Measurements from ENCODE around the gene SNCB.
"Not testable (repeated sequence)": the region's sequence is repeated elsewhere in the genome, so short reads cannot be mapped to it uniquely, and the experiment has no call there.

The SNCB gene

DNA sequence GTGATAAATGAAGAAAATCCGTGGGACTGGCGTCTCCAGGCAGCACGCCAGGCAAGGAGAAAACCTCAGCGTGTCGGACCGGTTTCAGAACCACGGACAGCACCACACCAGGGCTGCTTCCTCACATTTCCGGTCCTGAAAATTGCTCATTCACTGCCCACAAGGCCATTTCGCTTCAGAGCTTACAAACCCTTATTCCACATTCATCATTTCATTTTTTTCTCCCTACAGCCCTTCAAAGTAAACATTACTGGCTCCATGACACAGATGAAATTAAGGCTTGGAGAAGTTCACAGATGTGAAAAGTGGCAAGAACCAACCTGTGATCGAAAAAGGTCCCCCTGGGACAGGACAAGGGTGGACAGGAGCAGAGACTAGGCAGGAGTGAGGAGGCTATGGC is 18.9 kb downstream of the SNCB start:
- Histone ChIP-seq H3K27me3 (ENCODE audit: control insufficient read depth, insufficient read depth, low read length) (peaks cover 16% of the 10 kb centered on the region), H3K4me1 (ENCODE audit: control insufficient read depth, insufficient read depth, low read length) (no peaks in the 10 kb centered on the region), H3K27ac (ENCODE audit: low read depth, low read length) (no peak overlapping the region), H3K36me3 (ENCODE audit: control insufficient read depth, insufficient read depth, low read length) (no peaks in the 10 kb centered on the region), H3K9ac (ENCODE audit: low read length) (no peak overlapping the region), H3K4me3 (ENCODE audit: low read length) (no peak overlapping the region)

DNA sequence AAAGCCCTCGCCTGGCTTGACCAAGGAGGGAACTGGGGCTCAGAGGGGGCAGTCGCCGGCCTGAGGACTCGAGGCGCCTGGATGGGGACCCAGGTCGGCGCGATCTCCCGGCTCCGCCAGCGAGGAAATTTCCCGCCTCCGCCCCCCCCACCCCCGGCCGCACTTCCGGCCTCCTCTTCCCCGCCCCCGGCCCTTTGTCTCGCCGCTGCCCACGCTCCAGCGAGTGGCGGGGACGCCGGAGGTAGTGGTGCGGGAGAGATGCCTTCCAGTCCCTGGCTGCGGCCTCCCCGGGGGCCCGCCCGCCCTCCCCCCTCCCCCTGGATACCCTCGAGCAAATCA is 19.9 kb downstream of the SNCB start:
- peak overlapping the region; percentile 52 for H3K4me3 ChIP-seq (ENCODE audit: low read length)

DNA sequence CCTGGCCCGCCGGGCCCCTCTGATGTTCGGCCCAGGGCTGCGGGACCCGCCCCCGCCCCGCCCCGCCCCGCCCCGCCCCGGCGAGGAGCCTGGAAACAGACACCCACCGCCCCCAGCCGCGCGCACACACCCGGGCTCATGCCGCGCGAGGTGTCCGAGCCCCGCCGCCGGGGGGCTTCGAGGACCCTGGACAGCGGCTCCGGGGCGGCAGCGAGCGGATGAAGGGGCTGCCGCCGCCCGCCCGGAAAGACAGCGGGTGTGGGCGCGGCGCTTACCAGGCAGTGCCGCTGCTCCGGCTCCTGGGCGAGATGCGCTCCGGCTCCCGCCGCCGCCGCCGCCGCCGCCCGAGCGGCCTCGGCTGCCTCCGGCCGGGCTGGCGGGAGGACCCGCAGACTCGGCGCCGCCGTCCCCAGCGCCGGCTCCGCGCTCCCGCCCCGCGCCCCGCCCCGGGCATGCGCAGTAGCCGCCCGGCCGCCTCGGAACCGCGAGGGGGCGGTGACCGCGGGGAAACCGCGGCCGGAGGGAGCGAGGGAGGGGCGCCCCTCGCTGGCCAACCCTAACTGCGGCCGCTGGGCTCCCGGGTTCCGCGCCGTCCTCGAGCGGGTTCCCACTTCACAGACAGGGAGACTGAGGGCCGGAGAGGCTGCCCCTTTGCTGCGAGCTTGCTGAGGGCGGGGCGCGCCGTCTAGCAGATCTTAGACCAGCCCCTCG is 20.5 kb downstream of the SNCB start, which contains the start of gene GPRIN1:
GPRIN1 (minus strand) TSS at position 433 of the 711 bp plus-strand sequence. CDS start 10,322 bp downstream, outside the sequence.
- Histone ChIP-seq H3K27ac (ENCODE audit: low read depth, low read length) (no peak within 1 kb of the TSS), H3K27me3 (ENCODE audit: control insufficient read depth, insufficient read depth, low read length) (peaks cover 13% of the 10 kb centered on the region), H3K9ac (ENCODE audit: low read length) (no peak within 1 kb of the TSS), H3K4me3 (ENCODE audit: low read length) (peak within 1 kb of the TSS; percentile 52), H3K36me3 (ENCODE audit: control insufficient read depth, insufficient read depth, low read length) (no peaks in the 10 kb centered on the region), H3K4me1 (ENCODE audit: control insufficient read depth, insufficient read depth, low read length) (no peaks in the 10 kb centered on the region)

More for the DNA sequence above, 19.9 kb downstream of the SNCB start:
- Histone ChIP-seq H3K4me1 (ENCODE audit: control insufficient read depth, insufficient read depth, low read length) (no peaks in the 10 kb centered on the region), H3K36me3 (ENCODE audit: control insufficient read depth, insufficient read depth, low read length) (no peaks in the 10 kb centered on the region), H3K9ac (ENCODE audit: low read length) (no peak overlapping the region), H3K27ac (ENCODE audit: low read depth, low read length) (no peak overlapping the region), H3K27me3 (ENCODE audit: control insufficient read depth, insufficient read depth, low read length) (peaks cover 13% of the 10 kb centered on the region)

DNA sequence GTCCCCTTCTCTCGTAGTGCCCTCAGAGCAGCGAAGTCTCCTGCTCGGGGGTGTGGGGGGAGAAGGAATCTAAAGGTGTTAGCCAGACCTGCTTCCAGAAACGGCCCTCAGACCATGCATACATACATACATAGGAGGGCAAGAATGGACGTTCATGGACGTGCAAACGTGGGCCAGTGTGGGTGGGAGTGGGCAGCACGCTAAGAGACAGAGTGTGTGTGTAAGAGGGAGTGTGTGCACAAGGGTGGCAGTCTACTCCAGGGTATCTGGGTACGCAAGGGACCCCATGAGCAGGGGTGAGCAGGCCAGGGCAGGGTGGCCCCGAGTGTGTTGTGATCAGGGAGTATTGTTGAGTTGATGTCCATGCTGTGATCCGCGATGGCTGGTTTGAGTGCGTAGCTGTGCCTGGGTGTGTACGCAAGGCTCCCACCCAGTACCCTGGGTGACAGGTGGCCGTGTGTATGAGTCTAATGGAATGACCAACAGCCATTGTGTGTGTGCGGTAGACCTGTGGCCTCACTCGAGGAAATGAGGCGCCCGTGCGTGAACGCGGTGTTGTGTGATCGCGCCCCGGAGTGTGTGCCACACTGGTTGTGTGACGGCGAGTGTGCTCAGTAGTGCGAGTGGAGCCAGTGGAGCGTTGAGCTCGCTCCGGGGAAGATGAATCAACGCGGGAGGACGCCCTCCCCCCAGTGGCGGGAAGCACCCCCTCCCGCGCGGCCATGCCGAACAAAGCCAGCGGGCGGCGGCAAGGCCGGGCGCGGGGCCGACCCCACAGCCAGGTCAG is 21.2 kb downstream of the SNCB start:
- no peak overlapping the region for H3K9ac ChIP-seq (ENCODE audit: low read length)
- H3K27ac ChIP-seq (ENCODE audit: low read depth, low read length), result no peak overlapping the region
- H3K36me3 ChIP-seq (ENCODE audit: control insufficient read depth, insufficient read depth, low read length), result no peaks in the 10 kb centered on the region
- peaks cover 13% of the 10 kb centered on the region for H3K27me3 ChIP-seq (ENCODE audit: control insufficient read depth, insufficient read depth, low read length)
- H3K4me3 ChIP-seq (ENCODE audit: low read length), result peak overlapping the region; percentile 37
- H3K4me1 ChIP-seq (ENCODE audit: control insufficient read depth, insufficient read depth, low read length), result no peaks in the 10 kb centered on the region

DNA sequence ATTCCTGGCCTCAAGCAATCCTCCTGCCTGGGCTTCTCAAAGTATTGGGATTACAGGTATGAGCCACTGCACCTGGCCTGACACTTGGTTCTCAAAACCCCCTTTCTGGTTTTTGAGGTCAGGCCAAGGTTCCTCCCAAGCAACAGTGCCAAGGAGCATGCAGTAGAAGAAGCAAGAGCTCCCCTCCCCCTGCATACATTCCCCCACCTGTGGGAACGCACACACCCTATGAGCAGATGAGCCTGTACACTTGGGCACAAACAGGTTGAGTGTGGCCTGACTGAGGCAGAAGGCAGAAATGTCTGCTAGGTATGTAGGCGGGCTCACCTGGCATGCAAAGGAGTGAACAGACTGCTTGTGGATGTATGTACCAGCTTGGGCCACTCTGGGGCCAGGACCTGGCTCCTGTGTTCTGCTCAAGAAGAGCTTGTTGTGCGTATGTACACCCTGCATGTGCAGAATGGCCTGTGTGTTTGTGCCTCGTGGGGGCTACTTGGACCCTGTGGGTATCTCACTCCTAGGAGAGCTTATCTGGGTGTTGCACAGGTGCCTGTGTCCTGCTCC is 22.1 kb downstream of the SNCB start:
- no peak overlapping the region for H3K27ac ChIP-seq (ENCODE audit: low read depth, low read length)
- H3K27me3 ChIP-seq (ENCODE audit: control insufficient read depth, insufficient read depth, low read length), result peaks cover 13% of the 10 kb centered on the region
- H3K4me1 ChIP-seq (ENCODE audit: control insufficient read depth, insufficient read depth, low read length), result no peaks in the 10 kb centered on the region
- no peaks in the 10 kb centered on the region for H3K36me3 ChIP-seq (ENCODE audit: control insufficient read depth, insufficient read depth, low read length)
- no peak overlapping the region for H3K4me3 ChIP-seq (ENCODE audit: low read length)
- no peak overlapping the region for H3K9ac ChIP-seq (ENCODE audit: low read length)

DNA sequence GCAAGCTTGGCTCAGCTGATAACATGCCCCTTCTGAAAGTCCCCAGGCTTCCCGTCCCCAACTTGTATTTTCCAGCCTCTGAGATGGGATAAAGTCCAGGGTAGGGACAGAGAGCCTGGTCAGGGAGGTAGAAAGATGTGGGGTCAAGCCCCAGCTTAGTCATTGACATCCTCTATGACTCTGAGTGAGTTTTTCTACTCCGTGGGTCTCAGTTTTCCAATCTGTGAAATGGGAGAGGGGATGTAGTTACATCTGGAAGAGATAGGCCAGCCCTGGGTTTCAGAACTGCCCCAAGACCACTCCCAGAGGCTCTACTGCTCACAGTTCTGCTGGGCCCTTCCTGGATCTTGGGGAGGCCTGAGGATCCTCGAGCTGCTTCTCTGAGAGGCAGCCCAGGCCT is 23.5 kb downstream of the SNCB start:
- no peaks in the 10 kb centered on the region for H3K4me1 ChIP-seq (ENCODE audit: control insufficient read depth, insufficient read depth, low read length)

DNA sequence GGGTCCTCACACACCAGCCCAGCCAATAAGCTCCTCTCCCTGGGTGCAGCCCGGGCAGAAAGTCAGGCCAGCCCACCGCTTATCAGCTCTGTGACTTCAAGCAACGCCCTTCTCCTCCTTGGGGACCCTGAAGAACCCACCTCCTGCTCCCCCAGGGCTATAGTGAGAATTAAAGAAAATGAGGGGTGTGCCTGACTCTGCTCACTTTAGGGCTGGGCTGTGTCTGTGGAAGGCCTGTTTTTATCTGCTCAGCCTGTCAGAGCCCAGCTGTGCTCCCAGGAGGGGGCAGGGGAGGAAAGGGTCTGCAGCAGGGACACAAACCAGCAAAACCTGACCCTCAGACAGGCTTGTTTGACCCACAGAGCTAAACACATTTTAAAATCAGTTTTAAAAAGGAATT is 24.3 kb downstream of the SNCB start:
- H3K36me3 ChIP-seq (ENCODE audit: control insufficient read depth, insufficient read depth, low read length), result no peaks in the 10 kb centered on the region
- no peak overlapping the region for H3K27ac ChIP-seq (ENCODE audit: low read depth, low read length)
- H3K27me3 ChIP-seq (ENCODE audit: control insufficient read depth, insufficient read depth, low read length), result peaks cover 7% of the 10 kb centered on the region
- H3K4me3 ChIP-seq (ENCODE audit: low read length), result no peak overlapping the region
- no peak overlapping the region for H3K9ac ChIP-seq (ENCODE audit: low read length)
- H3K4me1 ChIP-seq (ENCODE audit: control insufficient read depth, insufficient read depth, low read length), result no peaks in the 10 kb centered on the region

More for the DNA sequence above, 23.5 kb downstream of the SNCB start:
- Histone ChIP-seq H3K36me3 (ENCODE audit: control insufficient read depth, insufficient read depth, low read length) (no peaks in the 10 kb centered on the region), H3K4me3 (ENCODE audit: low read length) (no peak overlapping the region), H3K27ac (ENCODE audit: low read depth, low read length) (no peak overlapping the region), H3K27me3 (ENCODE audit: control insufficient read depth, insufficient read depth, low read length) (peaks cover 9% of the 10 kb centered on the region), H3K9ac (ENCODE audit: low read length) (no peak overlapping the region)

DNA sequence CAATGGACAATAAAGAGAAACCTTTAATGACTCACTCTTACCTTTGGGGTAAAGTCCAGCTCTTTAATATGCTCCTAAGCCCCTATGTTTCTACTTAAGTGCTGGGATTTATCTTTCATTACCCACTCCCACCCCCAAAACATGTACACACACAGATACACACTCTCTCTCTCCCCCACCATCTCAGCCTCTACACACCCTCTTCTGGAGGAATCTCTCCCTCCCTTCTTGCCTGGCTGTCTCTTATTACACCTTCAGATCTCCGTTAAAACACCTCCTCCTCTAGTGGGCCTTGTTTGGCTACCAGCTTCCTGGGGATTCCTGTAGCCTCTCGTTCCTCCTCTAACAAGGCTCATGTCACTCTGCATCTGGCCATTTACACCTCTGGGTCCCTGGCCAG is 27.2 kb downstream of the SNCB start:
- no peak overlapping the region for H3K9ac ChIP-seq (ENCODE audit: low read length)
- no peaks in the 10 kb centered on the region for H3K4me1 ChIP-seq (ENCODE audit: control insufficient read depth, insufficient read depth, low read length)
- H3K27ac ChIP-seq (ENCODE audit: low read depth, low read length), result no peak overlapping the region
- H3K27me3 ChIP-seq (ENCODE audit: control insufficient read depth, insufficient read depth, low read length), result no peaks in the 10 kb centered on the region
- no peaks in the 10 kb centered on the region for H3K36me3 ChIP-seq (ENCODE audit: control insufficient read depth, insufficient read depth, low read length)
- H3K4me3 ChIP-seq (ENCODE audit: low read length), result no peak overlapping the region

DNA sequence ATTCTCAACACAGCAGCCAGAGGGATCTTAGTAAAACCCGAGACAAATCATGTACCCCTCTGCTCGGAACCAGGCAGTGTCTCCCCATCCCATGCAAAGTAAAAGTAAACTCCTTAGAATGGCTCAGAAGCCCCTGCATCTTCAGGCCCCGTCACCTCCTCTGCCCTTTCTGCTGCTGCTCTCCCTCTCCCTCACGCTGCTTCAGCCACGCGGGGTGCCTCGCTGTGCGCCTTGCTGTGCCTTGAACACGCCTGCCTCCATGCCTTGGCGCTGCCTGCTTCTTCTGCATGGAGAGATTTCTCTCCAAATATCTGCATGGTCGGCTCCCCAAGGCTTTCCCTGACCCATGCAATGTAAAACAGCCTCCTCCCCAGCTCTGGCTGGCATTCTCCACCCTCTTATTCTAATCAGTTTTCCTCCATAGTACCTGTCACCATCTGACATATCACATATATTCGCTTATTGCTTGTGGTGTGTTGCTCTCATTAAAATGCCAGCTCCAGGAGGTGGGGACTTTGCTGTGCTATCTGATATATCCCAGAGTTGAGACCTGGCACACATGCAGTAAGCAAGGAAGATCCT is 28.3 kb downstream of the SNCB start:
- Histone ChIP-seq H3K27me3 (ENCODE audit: control insufficient read depth, insufficient read depth, low read length) (no peaks in the 10 kb centered on the region), H3K9ac (ENCODE audit: low read length) (no peak overlapping the region), H3K36me3 (ENCODE audit: control insufficient read depth, insufficient read depth, low read length) (no peaks in the 10 kb centered on the region)

DNA sequence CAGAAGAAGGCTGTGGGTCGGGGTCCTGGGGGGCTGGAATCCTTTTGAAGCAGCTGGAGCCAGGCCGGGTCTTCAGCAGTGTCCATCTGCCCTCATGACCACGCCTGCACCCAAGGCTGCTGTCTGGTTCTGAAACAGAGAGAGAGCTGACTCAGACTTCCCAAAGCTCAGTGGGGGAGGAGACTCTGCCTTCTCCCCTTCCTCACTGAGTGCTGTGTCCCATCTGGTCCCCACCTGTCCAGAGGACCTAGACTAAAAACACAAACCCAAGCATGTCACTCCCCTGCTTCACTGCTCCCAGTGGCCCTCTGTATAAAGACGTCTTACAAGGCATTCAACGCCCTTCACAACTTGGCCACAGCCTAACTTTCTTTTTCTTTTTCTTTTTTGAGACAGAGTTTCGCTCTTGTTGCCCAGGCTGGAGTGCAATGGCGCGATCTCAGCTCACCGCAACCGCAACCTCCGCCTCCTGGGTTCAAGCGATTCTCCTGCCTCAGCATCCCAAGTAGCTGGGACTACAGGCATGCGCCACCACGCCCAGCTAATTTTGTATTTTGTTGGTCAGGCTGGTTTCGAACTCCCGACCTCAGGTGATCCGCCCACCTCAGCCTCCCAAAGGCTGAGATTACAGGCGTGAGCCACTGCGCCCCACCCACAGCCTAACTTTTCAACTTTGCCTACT is 30.4 kb downstream of the SNCB start:
- H3K27ac ChIP-seq (ENCODE audit: low read depth, low read length); H3K36me3 ChIP-seq (ENCODE audit: control insufficient read depth, insufficient read depth, low read length); H3K4me3 ChIP-seq (ENCODE audit: low read length); H3K9ac ChIP-seq (ENCODE audit: low read length); H3K27me3 ChIP-seq (ENCODE audit: control insufficient read depth, insufficient read depth, low read length); H3K4me1 ChIP-seq (ENCODE audit: control insufficient read depth, insufficient read depth, low read length): not testable (repeated sequence)

More for the DNA sequence above, 28.3 kb downstream of the SNCB start:
- H3K4me1 ChIP-seq (ENCODE audit: control insufficient read depth, insufficient read depth, low read length), result no peaks in the 10 kb centered on the region
- H3K4me3 ChIP-seq (ENCODE audit: low read length), result no peak overlapping the region
- no peak overlapping the region for H3K27ac ChIP-seq (ENCODE audit: low read depth, low read length)

DNA sequence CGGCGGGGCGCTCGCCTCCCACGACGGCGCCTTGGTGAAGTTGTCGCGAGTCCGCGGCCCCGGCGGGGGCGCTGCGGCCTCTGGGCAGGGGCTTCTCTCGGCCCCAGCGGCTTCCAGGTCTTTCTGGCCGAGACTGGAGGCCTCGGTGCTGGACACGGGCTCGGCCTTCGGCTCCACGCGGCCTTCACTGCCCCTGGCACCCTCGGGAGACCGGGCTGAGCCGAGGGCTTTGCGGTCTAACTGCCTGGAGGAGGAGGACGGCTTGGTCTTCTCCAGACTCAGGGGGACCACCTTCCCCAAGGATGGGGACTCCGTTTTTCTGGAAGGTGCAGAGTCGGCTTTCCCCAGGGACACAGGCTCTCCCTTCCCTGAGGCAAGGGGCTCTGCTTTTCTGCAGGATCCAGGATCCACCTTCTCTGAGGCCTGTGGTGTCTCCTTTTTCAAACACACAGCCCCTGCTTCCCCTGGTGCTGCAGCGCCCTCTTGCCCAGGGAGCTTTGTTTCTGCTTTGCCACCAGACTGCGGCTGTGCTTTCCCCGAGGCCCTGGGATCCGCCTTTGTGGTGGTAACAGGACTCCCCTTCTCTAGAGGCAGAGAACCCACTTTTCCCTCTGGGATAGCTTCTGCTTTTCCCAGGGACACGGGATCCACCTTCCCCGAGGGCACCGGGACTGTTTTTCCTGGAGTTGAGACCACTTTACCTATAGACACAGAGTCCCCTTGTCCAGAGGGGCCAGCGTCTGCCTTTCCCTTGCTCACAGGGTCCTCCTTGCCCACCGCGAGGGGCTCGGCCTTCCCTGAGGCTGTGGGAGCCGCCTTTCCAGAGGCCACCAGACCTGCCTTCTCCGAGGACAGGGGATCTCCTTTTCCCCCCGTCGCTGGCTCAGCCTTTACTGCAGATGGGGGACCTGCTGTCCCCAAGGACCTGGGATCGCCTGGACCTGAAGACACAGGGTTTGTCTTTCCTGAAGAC is 32.6 kb downstream of the SNCB start:
- Histone ChIP-seq H3K36me3 (ENCODE audit: control insufficient read depth, insufficient read depth, low read length) (no peaks in the 10 kb centered on the region), H3K27me3 (ENCODE audit: control insufficient read depth, insufficient read depth, low read length) (no peaks in the 10 kb centered on the region), H3K9ac (ENCODE audit: low read length) (no peak overlapping the region), H3K4me3 (ENCODE audit: low read length) (peak overlapping the region; percentile 25), H3K27ac (ENCODE audit: low read depth, low read length) (no peak overlapping the region), H3K4me1 (ENCODE audit: control insufficient read depth, insufficient read depth, low read length) (no peaks in the 10 kb centered on the region)
